HUDEP-2 (cell line): ENCODE data around the gene KIAA1671.
"Not testable (repeated sequence)": the region's sequence is repeated elsewhere in the genome, so short reads cannot be mapped to it uniquely, and the experiment has no call there.

Experiments used
- DNase-seq, 76 experiments: peaks; one replicate each; lab custom pipeline; 2025; ENCODE audit not compliant: unreplicated experiment in 76 of 76; lab: John Stamatoyannopoulos, UW

Gene KIAA1671

DNA sequence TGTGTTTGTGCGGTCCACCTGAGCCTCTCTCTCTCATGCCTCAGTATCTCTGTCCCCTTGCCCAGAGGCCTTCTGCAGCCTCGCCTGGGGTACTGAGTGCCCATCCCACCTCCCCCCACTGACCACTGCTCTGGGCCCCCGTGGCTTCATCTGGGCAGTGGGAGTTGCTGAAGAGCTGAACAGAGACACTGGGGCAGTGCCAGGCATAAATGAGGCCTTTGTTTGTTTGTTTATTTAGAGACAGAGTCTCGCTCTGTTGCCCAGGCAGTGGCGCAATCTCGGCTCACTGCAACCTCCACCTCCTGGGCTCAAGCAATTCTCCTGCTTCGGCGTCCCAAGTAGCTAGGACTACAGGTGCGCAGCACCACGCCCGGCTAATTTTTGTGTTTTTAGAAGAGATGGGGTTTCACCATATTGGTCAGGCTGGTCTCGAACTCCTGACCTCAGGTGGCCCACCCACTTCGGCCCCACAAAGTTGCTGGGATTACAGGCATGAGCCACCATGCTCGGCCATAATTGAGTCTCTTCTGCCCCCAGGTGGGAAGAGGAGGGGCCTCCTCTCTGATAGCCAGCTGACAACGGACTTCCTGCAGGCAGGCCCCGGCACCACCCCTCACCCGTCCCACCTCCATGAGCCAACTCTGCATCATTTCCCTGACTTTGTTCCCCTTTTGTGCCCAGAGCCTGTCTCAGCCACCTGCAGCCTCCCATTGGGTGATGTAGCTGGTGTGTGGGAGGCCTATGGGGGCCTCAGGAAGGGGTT lies 256.4 kb downstream of the KIAA1671 start:
- DNase-seq = no peak

DNA sequence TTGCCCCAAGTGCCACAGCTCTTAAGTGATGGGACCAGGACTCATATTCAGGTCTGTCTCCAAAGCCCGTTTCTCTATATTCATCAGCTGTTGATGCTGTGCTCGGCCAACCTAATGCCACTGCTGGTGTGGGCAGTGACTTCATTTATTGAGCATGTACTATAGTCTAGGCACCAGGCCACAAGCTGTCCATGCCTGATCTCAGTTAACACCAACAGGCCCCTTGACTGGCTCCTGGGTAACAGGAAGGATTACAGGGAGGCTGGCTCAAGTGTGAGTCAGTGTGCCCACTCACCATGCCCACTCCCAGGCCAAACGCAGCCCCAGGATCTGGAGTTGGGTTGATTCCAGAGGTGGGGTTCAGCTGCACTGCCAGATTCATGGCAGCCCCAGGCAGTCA lies 258.3 kb downstream of the KIAA1671 start:
- DNase-seq = no peak

DNA sequence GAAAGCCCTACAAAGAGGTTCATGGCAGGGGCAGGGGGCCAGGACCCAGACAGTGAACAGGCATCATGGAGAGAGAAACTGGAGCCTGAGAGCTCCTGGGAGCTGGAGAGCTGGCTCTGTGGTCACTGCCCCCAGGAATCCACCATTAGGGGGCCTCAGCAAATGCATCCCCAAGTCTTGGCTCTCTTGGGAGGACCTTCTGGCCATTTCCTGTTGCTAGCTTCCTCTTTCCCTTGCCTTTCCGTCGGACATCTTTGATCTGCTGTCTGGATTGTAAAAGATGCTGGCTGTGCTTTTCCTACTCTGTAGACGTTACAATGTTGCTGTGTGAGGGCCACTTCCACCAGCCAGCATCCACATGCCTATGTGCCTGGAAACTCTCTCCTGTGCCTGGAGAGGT lies 259.8 kb downstream of the KIAA1671 start:
- DNase-seq = no peak

DNA sequence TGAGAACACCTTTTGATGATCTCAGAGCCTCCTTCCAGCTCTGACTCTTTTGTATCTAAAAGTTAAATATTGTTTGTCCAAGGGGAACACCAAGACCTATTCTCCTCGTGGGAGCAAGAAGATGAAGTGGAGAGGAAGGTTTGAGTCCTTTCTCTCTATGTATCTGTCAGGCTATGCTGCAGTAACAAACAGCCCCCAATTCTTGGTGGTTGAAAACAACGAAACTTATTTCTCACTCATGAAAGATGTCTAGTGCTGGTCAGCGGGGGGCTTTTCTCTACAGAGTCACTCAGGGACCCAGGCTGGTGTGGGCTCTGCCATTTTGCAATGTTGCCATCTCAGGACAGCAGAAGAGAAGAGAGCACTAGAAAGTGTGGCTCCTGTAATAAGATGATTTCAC lies 260.7 kb downstream of the KIAA1671 start:
- DNase-seq = no peak

DNA sequence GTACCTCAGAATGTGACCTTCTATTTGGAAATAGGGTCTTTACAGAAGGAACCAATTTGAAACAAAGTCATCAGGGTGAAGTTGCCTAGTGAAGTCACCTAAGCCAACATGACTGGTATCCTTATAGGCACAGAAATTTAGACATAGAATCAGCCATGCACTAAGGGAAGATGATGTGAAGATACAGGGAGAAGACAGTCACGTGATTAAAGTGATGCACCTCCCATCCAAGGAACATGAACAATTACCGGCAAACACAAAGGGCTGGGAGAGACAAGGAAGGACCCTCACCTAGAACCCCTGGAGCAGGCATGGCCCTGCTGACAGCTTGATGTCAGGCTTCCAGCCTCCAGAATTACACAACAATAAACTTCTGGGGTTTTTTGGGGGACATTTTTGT lies 263.7 kb downstream of the KIAA1671 start:
- no peak for DNase-seq

DNA sequence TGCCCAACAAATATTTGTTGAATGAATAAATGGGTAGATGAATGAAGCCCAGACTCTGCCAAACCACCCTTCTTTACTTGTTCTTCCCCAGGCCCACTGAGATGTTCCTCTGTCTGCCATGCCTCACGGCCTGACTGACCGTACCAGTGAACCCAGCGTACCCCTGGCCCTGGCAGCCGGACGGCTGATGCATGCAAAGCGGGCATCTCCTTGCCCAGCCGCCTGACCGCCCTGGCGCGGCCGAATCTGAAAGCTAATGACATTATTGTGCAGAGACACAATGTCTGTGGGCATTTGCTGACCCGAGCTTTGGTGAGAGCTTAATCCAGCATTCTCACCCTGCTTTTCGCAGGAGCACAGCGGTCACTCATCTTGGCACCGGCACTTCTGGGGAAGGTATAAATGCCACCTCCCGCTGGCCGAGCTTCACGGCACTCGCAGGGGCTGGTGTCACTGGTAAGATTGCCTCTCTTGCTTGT lies 266.7 kb downstream of the KIAA1671 start, which contains the start of gene CRYBB2:
Gene CRYBB2 (plus strand): TSS at position 429 of the 479 bp plus-strand sequence. CDS start 1,791 bp downstream, outside the sequence.
- no peak for DNase-seq

DNA sequence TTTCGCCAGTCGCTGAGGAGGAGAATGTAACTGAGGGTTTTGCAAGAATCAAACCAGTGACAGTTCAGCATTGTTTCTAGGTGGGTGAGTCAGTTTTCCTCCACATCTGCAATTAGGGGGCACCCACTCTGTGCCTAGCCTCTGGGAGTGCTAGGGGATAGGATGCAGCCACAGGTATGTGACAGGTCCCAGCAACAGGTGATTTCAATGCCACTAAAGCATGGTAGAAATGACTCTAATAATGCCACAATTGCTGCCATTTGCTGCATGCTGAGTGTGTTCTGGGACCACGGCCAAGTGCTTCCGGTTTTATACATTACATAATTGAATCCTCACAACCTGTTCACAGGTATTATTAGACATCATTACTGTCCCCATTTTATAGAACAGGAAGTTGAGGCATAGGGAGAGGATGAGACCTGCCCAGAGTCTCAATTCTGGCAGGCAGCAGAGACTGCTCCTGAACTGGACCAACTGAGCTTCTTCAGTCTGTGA lies 267.5 kb downstream of the KIAA1671 start:
- no peak for DNase-seq

DNA sequence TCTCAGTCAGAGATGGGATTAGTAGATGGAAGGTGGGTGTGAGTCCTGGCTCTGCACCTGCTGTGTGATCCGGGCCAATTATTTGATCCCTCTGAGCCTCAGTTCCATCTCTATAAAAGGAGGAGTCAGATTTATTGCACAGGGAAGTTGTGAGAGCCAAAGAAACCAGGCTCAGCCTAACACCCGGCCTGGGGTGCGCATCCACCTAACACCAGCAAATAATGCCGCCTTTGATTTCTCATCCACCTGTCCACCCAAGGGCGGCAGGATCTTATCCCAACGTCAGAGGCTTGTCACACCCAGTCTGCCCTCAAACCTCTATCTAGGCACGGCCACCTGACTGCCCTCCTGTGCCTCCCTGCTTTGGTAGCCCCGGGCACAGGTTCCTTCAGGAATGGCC lies 269.3 kb downstream of the KIAA1671 start:
- no peak for DNase-seq

DNA sequence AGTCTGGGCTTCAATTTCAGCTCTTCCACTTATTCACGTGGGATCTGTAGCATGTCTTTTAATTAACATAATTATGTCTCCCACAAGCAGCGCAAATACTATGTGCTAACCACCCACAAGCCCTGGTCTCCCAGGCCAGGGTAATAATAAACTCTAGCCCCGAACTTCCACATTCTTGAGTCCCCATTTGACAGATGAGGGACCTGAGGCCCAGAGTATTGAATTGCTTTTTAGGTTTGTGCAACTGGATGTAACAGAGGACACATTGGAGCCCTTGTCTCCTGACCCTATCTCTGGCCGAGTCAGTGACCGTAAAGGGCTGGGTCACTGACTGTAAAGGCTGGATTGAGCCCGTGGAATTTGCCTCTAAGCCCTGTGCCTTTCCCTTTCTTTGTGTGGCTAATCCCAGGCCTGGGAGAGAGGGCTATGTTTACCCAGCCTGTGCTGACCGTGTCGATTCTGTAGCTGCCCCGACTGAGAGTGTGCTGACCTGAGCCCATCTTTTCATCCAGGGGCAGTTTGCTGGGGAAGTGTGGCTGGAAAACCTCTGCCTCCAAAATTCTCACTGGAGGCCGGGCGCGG lies 270.8 kb downstream of the KIAA1671 start:
- no peak for DNase-seq

DNA sequence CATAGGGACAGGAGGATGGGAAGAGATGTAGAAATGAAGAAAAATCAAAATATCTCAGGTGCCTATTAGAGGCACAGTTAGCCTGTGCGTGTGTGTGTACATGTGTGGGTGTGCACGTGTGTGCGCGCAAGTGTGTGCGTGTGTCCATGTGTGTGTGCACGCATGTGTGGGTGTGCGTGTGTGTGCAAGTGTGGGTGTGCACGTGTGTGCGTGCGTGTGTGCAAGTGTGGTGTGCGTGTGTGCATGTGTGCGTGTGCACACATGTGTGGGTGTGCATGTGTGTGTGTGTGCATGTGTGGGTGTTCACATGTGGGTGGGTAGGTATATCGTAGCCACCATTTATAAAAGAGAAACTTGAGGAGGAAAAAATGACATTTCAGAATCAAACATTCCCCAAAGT lies 276.3 kb downstream of the KIAA1671 start:
- DNase-seq = no peak

DNA sequence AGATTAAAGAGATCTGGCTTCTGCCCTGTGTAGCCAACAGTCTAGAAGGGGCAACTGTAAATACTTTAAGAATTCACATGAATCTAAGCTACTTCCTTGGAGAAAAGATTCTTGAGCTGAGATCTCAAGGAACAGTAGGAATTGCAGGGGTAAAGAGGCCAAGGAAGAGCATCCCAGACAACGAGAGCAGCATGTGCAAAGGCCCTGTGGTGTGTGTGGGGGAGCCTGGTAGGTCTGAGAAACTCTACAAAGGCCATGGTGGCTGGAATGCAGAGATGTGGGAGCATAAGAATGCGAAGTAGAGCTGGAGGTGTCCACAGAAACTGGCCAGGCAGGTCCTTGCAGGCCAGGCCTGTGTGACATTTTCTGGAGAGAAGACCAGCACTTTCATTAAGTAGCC lies 278.2 kb downstream of the KIAA1671 start:
- not testable (repeated sequence) for DNase-seq

DNA sequence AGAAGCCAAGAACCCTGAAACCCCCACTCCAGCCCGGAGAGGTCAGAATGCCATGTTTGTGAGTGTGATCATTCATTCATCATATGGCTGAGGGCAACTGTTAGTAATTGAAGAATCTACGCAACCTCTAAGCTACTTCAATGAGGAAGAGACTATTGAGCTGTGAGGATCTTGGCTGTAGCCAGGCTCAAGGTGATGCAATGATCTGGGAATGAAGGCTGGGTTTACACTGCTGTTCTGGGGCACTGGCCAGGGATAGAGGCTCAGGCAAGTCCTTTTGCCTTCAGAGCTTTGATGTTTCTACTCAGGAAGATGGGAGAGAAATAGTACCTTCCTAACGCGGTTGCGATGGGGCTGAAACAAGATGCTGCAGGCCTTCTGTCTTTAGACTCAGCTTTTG lies 279.8 kb downstream of the KIAA1671 start:
- DNase-seq = no peak

DNA sequence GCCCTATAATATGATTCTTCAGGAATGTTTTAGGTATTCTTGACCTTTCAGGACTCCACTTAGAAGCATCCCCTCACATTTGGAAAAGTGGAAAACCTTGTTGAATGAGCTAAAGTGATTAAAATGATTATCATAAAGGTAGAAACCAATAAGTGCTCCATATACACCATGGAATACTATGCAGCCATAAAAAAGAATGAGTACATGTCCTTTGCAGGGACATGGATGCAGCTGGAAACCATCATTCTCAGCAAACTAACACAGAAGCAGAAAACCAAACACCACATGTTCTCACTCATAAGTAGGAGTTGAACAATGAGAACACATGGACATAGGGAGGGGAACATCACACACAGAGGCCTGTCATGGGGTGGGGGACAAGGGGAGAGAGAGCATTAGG lies 281.2 kb downstream of the KIAA1671 start:
- DNase-seq = not testable (repeated sequence)

DNA sequence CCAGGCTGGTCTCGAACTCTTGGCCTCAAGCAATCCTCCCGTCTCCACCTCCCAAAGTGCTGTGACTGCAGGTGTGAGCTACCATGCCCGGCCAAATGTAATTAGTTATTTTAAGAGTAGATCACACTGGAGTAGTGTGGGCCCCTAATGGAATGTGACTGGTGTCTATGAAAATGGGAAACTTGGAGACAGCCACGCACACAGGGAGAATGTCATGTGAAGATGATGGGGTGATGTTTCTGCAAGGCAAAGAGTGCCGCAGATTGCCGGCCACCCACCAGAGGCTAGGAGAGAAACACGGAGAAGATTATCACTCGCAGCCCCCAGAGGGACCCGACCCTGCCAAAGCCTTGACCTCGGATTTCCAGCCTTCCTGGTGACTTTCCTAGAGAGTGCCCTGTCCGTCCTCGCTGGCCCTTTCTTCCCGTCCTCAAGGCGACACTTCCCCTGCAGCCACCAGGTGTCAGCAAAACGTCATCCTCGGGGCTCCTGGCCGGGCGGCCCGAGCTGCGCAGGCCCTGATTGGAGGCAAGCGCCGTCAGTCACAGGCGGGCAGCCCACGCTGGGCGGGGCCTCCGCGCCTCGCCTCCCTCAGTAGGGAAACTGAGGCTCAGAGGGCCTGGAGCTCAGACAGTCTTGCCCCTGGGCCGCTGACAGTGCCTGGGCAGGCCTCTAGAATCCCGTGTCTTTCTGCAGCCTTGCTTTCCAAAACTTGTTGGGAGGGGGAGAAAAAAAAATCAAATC lies 283.2 kb downstream of the KIAA1671 start:
- DNase-seq = peak in 72 of 76 experiments; percentile 4 to 84 (median 64)

DNA sequence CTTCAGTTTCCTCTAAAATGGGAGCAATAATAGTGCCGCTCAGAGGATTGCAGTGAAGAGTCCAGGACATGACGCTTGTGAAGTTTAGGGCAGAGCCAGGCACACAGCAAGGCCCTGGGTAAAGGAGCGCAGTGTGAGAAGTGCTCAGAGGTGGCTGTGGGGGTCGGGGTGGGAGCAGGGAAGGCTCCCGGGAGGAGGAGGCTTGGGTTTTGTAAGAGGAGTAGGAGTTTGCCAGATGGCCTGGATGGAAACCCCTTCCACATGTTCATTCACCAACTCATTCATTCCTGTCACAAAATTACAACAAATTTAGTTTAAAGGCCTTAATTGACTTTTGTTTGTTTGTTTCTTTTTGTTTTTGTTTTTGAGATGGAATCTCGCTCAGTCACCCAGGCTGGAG lies 283.9 kb downstream of the KIAA1671 start:
- DNase-seq = no peak

DNA sequence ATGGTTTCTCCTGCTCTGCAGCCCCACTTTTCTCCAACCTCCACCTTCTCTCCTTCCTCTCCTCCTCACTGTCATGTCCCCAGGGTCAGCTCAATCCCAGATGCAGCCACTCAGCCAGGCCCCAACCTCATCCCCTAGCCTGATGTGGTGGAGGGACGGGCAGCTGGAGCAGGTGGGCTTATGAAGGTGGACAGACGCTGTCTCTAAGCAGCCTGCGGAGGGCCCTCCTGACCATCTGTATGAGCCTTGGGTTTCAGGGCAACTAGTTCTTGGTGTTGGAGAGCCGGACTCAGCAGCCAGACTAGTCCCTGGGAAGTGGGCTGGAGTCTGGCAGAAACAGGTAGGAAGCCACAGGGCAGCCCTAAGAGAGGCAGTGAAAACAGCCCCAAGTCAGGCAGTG lies 285.0 kb downstream of the KIAA1671 start:
- no peak for DNase-seq

DNA sequence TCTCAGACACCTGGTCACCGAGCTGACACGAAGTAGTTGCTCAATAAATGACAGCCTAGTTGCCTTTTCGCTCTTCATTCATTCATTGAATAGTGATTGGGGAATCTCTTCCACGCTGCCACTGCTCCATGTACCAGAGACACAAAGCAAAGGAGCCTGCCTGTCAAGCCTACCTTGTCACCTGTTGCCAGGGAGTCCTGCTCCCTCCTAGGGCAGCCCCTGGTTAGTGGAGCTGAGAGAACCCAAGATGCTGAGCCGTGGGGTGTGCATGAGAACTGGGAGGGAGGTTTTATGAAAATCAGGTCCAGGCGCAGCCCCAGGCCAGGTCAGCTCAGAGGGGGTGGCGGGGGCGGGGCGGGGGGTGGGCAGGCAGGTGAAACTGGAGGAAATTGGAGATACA lies 285.5 kb downstream of the KIAA1671 start:
- not testable (repeated sequence) for DNase-seq
